Testis (tissue), 2 donors: ENCODE data around the gene RGS6.

Experiments
- POLR2A ChIP-seq: fragments of 450-650 bp; IDR thresholded peaks from one replicate; pipeline ENCODE4 v1.6.1; 2017; ENCODE audit warnings: antibody characterized with exemption, mild to moderate bottlenecking, moderate library complexity
- TF ChIP-seq, protein P1 (sequence below), 3 experiments: fragments of 450-650 bp in 2 of 3; fragments of 200-600 bp in 1 of 3; sonication (generic) in 1 of 3; IDR thresholded peaks; one replicate each; pipeline ENCODE4 v1.5.1; 2016 to 2019; ENCODE audit warnings: antibody characterized with exemption in 3 of 3, mild to moderate bottlenecking in 2 of 3, moderate library complexity in 1 of 3

DNA sequence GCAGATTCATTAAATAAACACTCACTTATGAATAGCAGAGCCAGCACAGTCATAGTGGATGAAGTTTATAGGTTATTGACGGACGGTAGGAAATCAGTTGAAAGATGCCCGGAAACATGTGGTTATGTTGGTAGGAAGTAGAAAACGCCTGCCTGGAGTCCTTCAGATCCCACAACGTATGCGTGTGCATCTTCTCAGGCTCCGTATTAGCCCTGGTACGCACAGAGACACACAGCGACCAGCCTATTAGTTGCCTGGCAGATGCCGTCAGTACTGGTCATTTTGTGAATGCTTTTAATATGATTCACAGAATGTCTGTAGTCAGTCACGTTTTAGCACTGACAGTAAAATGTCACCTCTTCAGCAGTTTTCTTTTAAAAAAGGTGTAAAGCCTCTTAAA is 196.4 kb downstream of the RGS6 start:
- TF ChIP-seq, protein P1, sequence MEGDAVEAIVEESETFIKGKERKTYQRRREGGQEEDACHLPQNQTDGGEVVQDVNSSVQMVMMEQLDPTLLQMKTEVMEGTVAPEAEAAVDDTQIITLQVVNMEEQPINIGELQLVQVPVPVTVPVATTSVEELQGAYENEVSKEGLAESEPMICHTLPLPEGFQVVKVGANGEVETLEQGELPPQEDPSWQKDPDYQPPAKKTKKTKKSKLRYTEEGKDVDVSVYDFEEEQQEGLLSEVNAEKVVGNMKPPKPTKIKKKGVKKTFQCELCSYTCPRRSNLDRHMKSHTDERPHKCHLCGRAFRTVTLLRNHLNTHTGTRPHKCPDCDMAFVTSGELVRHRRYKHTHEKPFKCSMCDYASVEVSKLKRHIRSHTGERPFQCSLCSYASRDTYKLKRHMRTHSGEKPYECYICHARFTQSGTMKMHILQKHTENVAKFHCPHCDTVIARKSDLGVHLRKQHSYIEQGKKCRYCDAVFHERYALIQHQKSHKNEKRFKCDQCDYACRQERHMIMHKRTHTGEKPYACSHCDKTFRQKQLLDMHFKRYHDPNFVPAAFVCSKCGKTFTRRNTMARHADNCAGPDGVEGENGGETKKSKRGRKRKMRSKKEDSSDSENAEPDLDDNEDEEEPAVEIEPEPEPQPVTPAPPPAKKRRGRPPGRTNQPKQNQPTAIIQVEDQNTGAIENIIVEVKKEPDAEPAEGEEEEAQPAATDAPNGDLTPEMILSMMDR (IDR thresholded peaks at IDR 0.05), result no peak
- TF ChIP-seq POLR2A, result no peak
